ENCODE data around the gene FMN1. TPM values are rescaled to one million over a fixed set of nuclear protein-coding genes. Genes with fewer than 3 reads are reported as not detected.

The FMN1 gene
- total and polyA plus RNA-seq, 10 of the 15 experiments (the other 5 are each of a cell fraction or from before 2014, with no cell fraction given), result 0.05 to 0.16 (median 0.08) TPM; not detected in 4

GRCh38 chr15:32792436-32792835 lies 402.1 kb downstream of the FMN1 start:
- no TSS peak for BruUV-seq (replicated peaks)
- no peak overlapping the region for H2AFZ ChIP-seq (ENCODE audit: control insufficient read depth, low read depth, low read length)
- FAIRE-seq, result no peak
- WGBS (ENCODE audit: insufficient coverage, insufficient replicate concordance, low lambda C conversion rate, missing lambda C conversion rate), result 0% methylated on average over 2 of the region's 2 CpGs
- no peaks in the 10 kb centered on the region for H3K36me3 ChIP-seq (ENCODE audit: control insufficient read depth in 2 of 2, insufficient read depth in 2 of 2, low read length in 1 of 2)
- H3K27ac ChIP-seq (ENCODE audit: control insufficient read depth, insufficient read depth), result no peak overlapping the region
- POLR2A ChIA-PET, result no interaction called here
- no peaks in the 10 kb centered on the region for H3K4me1 ChIP-seq (ENCODE audit: control insufficient read depth, insufficient read depth, low read length)
- H3K4me2 ChIP-seq (ENCODE audit: control insufficient read depth, insufficient read depth), result no peak overlapping the region
- H3K9me3 ChIP-seq (replicated peaks; ENCODE audit: control insufficient read depth, insufficient read depth, low read length), result no peaks in the 10 kb centered on the region
- H3K79me2 ChIP-seq (ENCODE audit: control insufficient read depth, insufficient read depth, low read length), result no peaks in the 10 kb centered on the region
- no peaks in the 10 kb centered on the region for H4K20me1 ChIP-seq (ENCODE audit: control insufficient read depth, insufficient read depth)
- RAD21 ChIA-PET (ENCODE audit: unreplicated experiment), result no interaction called here
- CTCF ChIA-PET, result no interaction called here
- H3K9ac ChIP-seq (ENCODE audit: control insufficient read depth, insufficient read depth, low read length), result no peak overlapping the region
- H3K27me3 ChIP-seq (replicated peaks in 1 of 2; ENCODE audit: control insufficient read depth in 2 of 2, insufficient read depth in 2 of 2, low read length in 1 of 2), result peaks cover 0 to 2% of the 10 kb centered on the region in 2 experiments; a peak in 2 of 4 replicates
- no peak for ATAC-seq
- no peak for DNase-seq (ENCODE audit: low read depth, low spot score)
- in situ Hi-C loops (cut with MboI), result no loop called here
- H3K4me3 ChIP-seq, result no peak overlapping the region
- SMC1A ChIA-PET (ENCODE audit: uncharacterized antibody, unreplicated experiment), result no interaction called here
- intact Hi-C loops (cut with micrococcal nuclease; ENCODE audit: unreplicated experiment), result loop anchor here (10.0 kb wide), 1 partner anchor 48 kb away; no protein-coding TSS in a partner anchor
- TF ChIP-seq SMC3 (IDR thresholded peaks at IDR 0.05; ENCODE audit: borderline replicate concordance, low read length) (no peak), POLR2AphosphoS2 (IDR thresholded peaks at IDR 0.05; ENCODE audit: low read depth, low read length) (no peak), BRCA1 (IDR thresholded peaks at IDR 0.05; ENCODE audit: low read depth, low read length) (no peak), ZZZ3 (IDR thresholded peaks at IDR 0.05; ENCODE audit: control insufficient read depth, insufficient read length, low read depth) (no peak), HCFC1 (IDR thresholded peaks at IDR 0.05; ENCODE audit: low read length) (no peak), ZNF207 (IDR thresholded peaks at IDR 0.05; ENCODE audit: borderline replicate concordance) (no peak), SP1 (IDR thresholded peaks at IDR 0.05; ENCODE audit: low read depth, low read length) (no peak), CUX1 (IDR thresholded peaks at IDR 0.05; ENCODE audit: insufficient replicate concordance, low read depth, low read length) (no peak), HDAC6 (IDR thresholded peaks at IDR 0.05; ENCODE audit: unreplicated experiment) (no peak), RBBP5 (conservative IDR thresholded peaks at IDR 0.05) (no peak)

Measured in GM12878 (cell line).